Activated CD4-positive, alpha-beta T cell treated with anti-CD3 and anti-CD28 coated beads for 36 hours (primary cell): ENCODE measurements around the gene ACOT13. TPM values are rescaled to one million over a fixed set of nuclear protein-coding genes. Genes with fewer than 3 reads are reported as not detected.
"Not testable (repeated sequence)": the region's sequence is repeated elsewhere in the genome, so short reads cannot be mapped to it uniquely, and the experiment has no call there.

Experiments used
- ATAC-seq: fragments of 200-7000 bp; cut with Tn5 transposase; one replicate; pipeline ENCODE4 v1.10.0; 2021; ENCODE audit warnings: mild to moderate bottlenecking, moderate library complexity
- CTCF ChIA-PET: fragments of 350-600 bp; sonication (Branson Sonifier 250); formaldehyde crosslinking; loops from one replicate; lab custom pipeline; 2021; ENCODE audit warnings: antibody characterized with exemption; lab: Charles Lee
- POLR2A ChIA-PET: fragments of 350-600 bp; sonication (Branson Sonifier 250); formaldehyde crosslinking; loops from one replicate; lab custom pipeline; 2021; ENCODE audit warnings: antibody characterized with exemption, inconsistent platforms; lab: Charles Lee
- DNase-seq: peaks from one replicate; pipeline ENCODE4 v3.0.0-alpha.2; 2020
- H3K27ac Mint-ChIP-seq: one replicate; pipeline ENCODE4 v1.8.0; 2021; ENCODE audit warnings: mixed read lengths
- H3K27me3 Mint-ChIP-seq: one replicate; pipeline ENCODE4 v1.8.0; 2021; ENCODE audit warnings: mixed read lengths
- H3K36me3 Mint-ChIP-seq: one replicate; pipeline ENCODE4 v1.8.0; 2021; ENCODE audit warnings: low read depth, mixed read lengths
- H3K4me1 Mint-ChIP-seq: one replicate; pipeline ENCODE4 v1.8.0; 2021; ENCODE audit warnings: mixed read lengths
- H3K4me3 Mint-ChIP-seq: one replicate; pipeline ENCODE4 v1.8.0; 2021; ENCODE audit warnings: mild to moderate bottlenecking, moderate library complexity, mixed read lengths
- H3K9me3 Mint-ChIP-seq: one replicate; pipeline ENCODE4 v1.8.0; 2021; ENCODE audit warnings: low read depth, mixed read lengths
- intact Hi-C, 2 experiments: fragments of 100-400 bp; cut with DNase I in 1 of 2; cut with micrococcal nuclease in 1 of 2; formaldehyde crosslinking; loops; one replicate each; pipeline versions ENCODE4 v1.14.2 to v1.15.1; 2022 to 2024; cut with DNase I, micrococcal nuclease
- total RNA-seq, 2 experiments: library from RNA; stranded (reverse); gene quantifications; one replicate each; pipeline ENCODE4 v1.2.3, GENCODE V29; 2021

Gene ACOT13
- total RNA-seq, 2 experiments from 2014 or later: 37.3 to 47.9 TPM

DNA sequence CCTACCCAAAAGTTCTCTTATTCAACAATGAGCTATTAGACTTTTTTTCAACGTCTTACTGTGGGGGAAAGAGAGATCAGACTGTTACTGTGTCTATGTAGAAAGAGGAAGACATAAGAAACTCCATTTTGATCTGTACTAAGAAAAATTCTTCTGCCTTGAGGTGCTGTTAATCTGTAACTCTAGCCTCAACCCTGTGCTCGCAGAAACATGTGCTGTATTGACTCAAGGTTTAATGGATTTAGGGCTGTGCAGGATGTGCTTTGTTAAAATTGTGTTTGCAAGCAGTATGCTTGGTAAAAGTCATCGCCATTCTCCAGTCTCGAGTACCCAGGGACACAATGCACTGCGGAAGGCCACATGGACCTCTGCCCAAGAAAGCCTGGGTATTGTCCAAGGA, 5.1 kb upstream of the ACOT13 start:
- ATAC-seq, intact Hi-C loops, DNase-seq, H3K27ac Mint-ChIP-seq, H3K9me3 Mint-ChIP-seq, H3K4me3 Mint-ChIP-seq, H3K27me3 Mint-ChIP-seq: not testable (repeated sequence)
- Mint-ChIP-seq H3K36me3 (peaks cover 43% of the 10 kb centered on the region), H3K4me1 (peaks cover 42% of the 10 kb centered on the region)
- ChIA-PET POLR2A (interaction anchor here (0.8 kb wide), 1 partner anchor 126 kb away, joined by 14 read pairs; no protein-coding TSS in a partner anchor), CTCF (interaction anchor here (0.7 kb wide), 1 partner anchor 79 kb away, joined by 3 read pairs; no protein-coding TSS in a partner anchor)

DNA sequence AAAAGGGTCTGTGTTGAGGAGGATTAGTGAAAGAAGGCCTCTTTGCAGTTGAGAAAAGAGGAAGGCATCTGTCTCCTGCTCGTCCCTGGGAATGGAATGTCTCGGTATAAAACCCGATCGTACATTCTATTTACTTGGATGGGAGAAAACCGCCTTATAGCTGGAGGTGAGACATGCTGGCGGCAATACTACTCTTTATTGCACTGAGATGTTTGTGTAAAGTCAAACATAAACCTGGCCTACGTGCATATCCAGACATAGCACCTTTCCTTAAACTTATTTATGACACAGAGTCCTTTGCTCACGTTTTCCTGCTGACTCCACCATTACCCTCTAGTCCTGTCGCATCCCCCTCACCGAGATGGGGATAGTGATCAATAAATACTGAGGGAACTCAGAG, 4.6 kb upstream of the ACOT13 start:
- ATAC-seq: no peak
- POLR2A ChIA-PET: interaction anchor here (0.8 kb wide), 1 partner anchor 125 kb away, joined by 14 read pairs; no protein-coding TSS in a partner anchor
- intact Hi-C loops: no loop called here
- Mint-ChIP-seq H3K27ac (no peak overlapping the region), H3K4me3 (no peak overlapping the region), H3K4me1 (peaks cover 42% of the 10 kb centered on the region), H3K36me3 (peaks cover 46% of the 10 kb centered on the region), H3K9me3 (no peaks in the 10 kb centered on the region), H3K27me3 (no peaks in the 10 kb centered on the region)
- DNase-seq: no peak
- CTCF ChIA-PET: no interaction called here

DNA sequence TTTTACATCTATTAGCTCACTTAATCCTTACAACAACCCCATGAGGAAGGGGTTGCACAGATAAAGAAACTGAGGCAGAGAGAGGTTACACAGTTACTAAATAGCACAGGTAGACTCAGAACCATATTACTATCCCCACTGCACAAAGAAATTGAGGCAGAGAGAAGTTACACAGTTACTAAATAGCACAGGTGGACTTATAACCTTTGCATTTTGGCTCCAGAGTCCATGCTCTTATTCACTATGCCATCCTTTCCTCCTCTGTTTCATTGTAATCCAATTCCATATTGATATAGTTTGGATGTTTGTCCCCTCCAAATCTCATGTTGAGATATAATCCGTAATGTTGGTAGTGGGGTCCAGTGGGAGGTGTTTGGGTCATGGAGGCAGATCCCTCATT, 3.7 kb upstream of the ACOT13 start:
- Mint-ChIP-seq H3K27ac (no peak overlapping the region), H3K36me3 (peaks cover 45% of the 10 kb centered on the region), H3K9me3 (no peaks in the 10 kb centered on the region), H3K4me1 (peaks cover 45% of the 10 kb centered on the region), H3K4me3 (no peak overlapping the region), H3K27me3 (no peaks in the 10 kb centered on the region)
- ATAC-seq: no peak
- intact Hi-C loops: no loop called here
- no peak for DNase-seq
- ChIA-PET CTCF (no interaction called here), POLR2A (no interaction called here)

- H3K4me1 Mint-ChIP-seq: peaks cover 54% of the 10 kb centered on the region
- CTCF ChIA-PET: interaction anchor here (0.6 to 2.2 kb wide), 6 partner anchors 14 to 232 kb away, joined by 3 to 12 read pairs (median 4); partner anchors contain the start of gene KIAA0319
Measured at GRCh38 chr6:24664046-24664987, 2.6 kb upstream of the ACOT13 start.

DNA sequence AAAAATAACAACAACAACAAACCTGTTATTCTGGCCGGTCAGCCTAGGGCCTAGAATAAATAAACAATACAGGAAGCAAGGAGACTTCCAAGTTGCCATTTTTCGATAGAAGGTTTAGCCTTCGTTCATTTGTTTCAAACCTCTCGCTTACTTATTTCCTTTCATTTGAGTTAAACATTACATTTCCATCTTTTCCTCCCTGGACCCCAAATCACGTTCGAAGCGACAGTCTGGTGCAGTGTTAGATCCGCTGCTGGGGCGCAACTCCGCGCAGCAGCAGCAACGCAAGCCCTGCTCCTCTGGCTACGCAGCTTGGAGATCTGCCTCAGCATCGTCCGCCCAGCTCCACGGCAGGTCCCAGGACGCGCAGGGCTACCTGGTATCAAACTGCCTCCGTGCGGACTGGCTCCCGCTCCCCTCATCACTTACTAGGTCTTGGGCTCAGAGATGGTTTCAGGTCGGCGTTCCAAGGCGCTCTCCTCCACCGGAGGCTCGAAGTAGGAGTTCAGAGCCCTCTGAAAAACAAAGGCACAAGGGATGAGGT, 708 bp upstream of the ACOT13 start:
- DNase-seq (peak; percentile 65), ATAC-seq (peak; percentile 49)
- Mint-ChIP-seq H3K9me3 (peaks cover 8% of the 10 kb centered on the region), H3K27ac (peak overlapping the region; percentile 99), H3K4me1 (peaks cover 47% of the 10 kb centered on the region), H3K4me3 (peak overlapping the region; percentile 90), H3K27me3 (no peaks in the 10 kb centered on the region), H3K36me3 (peaks cover 57% of the 10 kb centered on the region)
- CTCF ChIA-PET: interaction anchor here (0.6 to 2.2 kb wide), 15 partner anchors 14 to 598 kb away, joined by 3 to 12 read pairs (median 4); partner anchors contain the start of genes C6orf62 and KIAA0319
- intact Hi-C loops: loop anchor here (1.0 to 5.0 kb wide), 6 partner anchors 20 to 263 kb away; partner anchors contain the start of genes KIAA0319 (in 2 of the 2) and MRS2 (in 1 of the 2)
- POLR2A ChIA-PET: interaction anchor here (1.0 to 1.6 kb wide), 2 partner anchors 20 to 53 kb away, joined by 4 to 5 read pairs; partner anchors contain the start of genes C6orf62 and KIAA0319

More at GRCh38 chr6:24664046-24664987, 2.6 kb upstream of the ACOT13 start:
- Mint-ChIP-seq H3K27ac (peak overlapping the region; percentile 21), H3K9me3 (no peaks in the 10 kb centered on the region), H3K4me3 (peak overlapping the region; percentile 90), H3K27me3 (no peaks in the 10 kb centered on the region), H3K36me3 (peaks cover 46% of the 10 kb centered on the region)
- DNase-seq: no peak
- POLR2A ChIA-PET: interaction anchor here (1.6 kb wide), 1 partner anchor 55 kb away, joined by 5 read pairs; the partner anchor contains the start of gene C6orf62
- no peak for ATAC-seq
- intact Hi-C loops: no loop called here

DNA sequence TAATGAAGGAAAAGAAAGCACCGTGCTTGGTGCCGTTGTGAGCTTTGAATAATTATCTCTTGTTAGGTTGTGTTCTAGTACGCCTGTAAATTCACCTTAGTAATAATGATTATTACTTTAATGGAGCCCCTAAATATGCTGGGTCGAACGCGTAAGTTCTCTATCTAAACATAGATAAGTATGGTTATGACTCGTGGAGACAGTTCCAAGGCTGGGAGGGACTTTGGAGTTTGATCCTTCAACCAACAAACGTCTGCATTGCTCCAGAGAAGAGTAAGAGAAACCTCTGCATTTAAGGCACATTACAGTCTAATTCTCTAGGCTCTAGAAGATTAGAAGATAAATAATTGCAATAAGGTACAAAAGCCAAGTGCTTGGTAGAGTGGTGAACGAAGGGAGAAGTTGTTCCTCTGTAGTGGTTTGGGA, 514 bp downstream of the ACOT13 start:
- no peak for DNase-seq
- Mint-ChIP-seq H3K36me3 (peaks cover 58% of the 10 kb centered on the region), H3K4me1 (peaks cover 41% of the 10 kb centered on the region), H3K4me3 (peak overlapping the region; percentile 90), H3K9me3 (peaks cover 8% of the 10 kb centered on the region), H3K27me3 (no peaks in the 10 kb centered on the region), H3K27ac (peak overlapping the region; percentile 99)
- intact Hi-C loops: loop anchor here (2.0 to 5.0 kb wide), 2 partner anchors 35 to 265 kb away; partner anchors contain the start of gene MRS2 (in 1 of the 2)
- no peak for ATAC-seq
- ChIA-PET POLR2A (interaction anchor here (0.6 to 0.9 kb wide), 2 partner anchors 54 to 267 kb away, joined by 3 read pairs; no protein-coding TSS in a partner anchor), CTCF (interaction anchor here (0.5 to 2.1 kb wide), 15 partner anchors 18 to 183 kb away, joined by 3 to 9 read pairs (median 4); partner anchors contain the start of gene KIAA0319)

DNA sequence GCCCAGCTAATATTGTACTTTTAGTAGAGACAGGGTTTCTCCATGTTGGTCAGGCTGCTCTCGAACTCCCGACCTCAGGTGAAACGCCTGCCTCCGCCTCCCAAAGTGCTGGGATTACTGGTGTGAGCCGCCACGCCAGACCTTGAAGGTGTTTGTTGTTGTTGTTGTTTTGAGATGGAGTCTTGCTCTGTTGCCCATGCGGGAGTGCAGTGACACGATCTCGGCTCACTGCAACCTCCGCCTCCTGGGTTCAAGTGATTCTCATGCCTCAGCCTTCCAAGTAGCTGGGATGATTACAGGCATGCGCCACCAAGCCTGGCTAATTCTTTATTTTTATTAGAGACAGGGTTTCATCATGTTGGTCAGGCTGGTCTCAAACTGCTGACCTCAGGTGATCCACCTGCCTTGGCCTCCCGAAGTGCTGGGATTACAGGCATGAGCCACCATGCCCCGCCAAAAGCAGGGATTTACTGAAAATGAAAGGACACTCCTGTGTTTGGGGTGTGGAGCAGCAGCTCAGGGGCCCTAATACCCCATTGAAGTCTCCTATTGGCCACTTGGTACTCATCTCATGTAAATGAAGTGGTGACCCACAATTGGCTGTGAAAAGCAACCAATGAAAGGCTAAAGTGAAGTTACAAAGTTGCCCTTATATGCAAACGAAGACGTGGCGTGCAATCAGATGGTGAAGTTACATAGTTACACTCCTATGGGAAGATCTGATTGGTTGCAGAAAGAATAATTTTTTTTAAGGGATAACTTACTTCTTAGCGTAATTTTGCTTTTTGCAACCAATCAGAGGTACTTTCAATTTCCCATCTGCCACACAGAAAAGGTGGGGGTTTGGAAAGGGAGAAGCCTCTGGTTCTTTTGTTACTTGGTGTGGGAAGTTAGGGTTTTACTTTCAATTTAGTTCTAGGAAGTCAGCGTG, 1.5 kb downstream of the ACOT13 start:
- CTCF ChIA-PET: interaction anchor here (0.6 to 2.1 kb wide), 2 partner anchors 75 to 375 kb away, joined by 3 to 6 read pairs; no protein-coding TSS in a partner anchor
- H3K27ac Mint-ChIP-seq, ATAC-seq, DNase-seq, POLR2A ChIA-PET, H3K27me3 Mint-ChIP-seq: not testable (repeated sequence)
- H3K4me3 Mint-ChIP-seq: peak overlapping the region; percentile 90
- peaks cover 12% of the 10 kb centered on the region for H3K9me3 Mint-ChIP-seq
- H3K4me1 Mint-ChIP-seq: peaks cover 40% of the 10 kb centered on the region
- intact Hi-C loops: loop anchor here in 1 of 2 experiments (5.0 kb wide), 1 partner anchor 34 kb away; no protein-coding TSS in a partner anchor
- peaks cover 54% of the 10 kb centered on the region for H3K36me3 Mint-ChIP-seq

DNA sequence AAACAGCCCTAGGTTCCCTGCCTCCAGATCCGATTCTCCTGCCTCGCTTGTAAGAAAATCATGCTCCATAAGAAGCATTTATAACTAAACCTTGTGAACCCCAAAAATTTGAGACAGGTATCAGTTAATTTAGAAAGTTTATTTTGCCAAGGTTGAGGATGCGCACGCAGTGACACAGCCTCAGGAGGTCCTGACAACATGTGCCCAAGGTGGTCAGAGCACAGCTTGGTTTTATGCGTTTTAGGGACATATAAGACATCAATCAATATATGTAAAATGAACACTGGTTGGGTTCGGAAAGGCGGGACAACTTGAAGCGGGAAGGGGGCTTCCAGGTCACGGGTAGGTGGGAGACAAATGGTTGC, 2.1 kb downstream of the ACOT13 start:
- Mint-ChIP-seq H3K36me3 (peaks cover 50% of the 10 kb centered on the region), H3K4me1 (peaks cover 34% of the 10 kb centered on the region), H3K4me3 (peak overlapping the region; percentile 90), H3K27ac (no peak overlapping the region), H3K27me3 (no peaks in the 10 kb centered on the region), H3K9me3 (peaks cover 15% of the 10 kb centered on the region)
- no peak for ATAC-seq
- POLR2A ChIA-PET: interaction anchor here (1.2 kb wide), 1 partner anchor 49 kb away, joined by 5 read pairs; no protein-coding TSS in a partner anchor
- intact Hi-C loops: loop anchor here in 1 of 2 experiments (5.0 kb wide), 1 partner anchor 33 kb away; no protein-coding TSS in a partner anchor
- CTCF ChIA-PET: interaction anchor here (0.7 to 1.2 kb wide), 2 partner anchors 87 to 259 kb away, joined by 3 read pairs; no protein-coding TSS in a partner anchor
- no peak for DNase-seq

- intact Hi-C loops, DNase-seq, POLR2A ChIA-PET, H3K4me3 Mint-ChIP-seq, ATAC-seq, H3K27ac Mint-ChIP-seq, H3K27me3 Mint-ChIP-seq: not testable (repeated sequence)
- CTCF ChIA-PET: interaction anchor here (0.7 to 1.2 kb wide), 2 partner anchors 24 to 129 kb away, joined by 3 read pairs; partner anchors contain the start of gene KIAA0319
- Mint-ChIP-seq H3K9me3 (peaks cover 15% of the 10 kb centered on the region), H3K36me3 (peaks cover 45% of the 10 kb centered on the region), H3K4me1 (peaks cover 19% of the 10 kb centered on the region)
Measured at GRCh38 chr6:24670492-24670891, 3.6 kb downstream of the ACOT13 start.

DNA sequence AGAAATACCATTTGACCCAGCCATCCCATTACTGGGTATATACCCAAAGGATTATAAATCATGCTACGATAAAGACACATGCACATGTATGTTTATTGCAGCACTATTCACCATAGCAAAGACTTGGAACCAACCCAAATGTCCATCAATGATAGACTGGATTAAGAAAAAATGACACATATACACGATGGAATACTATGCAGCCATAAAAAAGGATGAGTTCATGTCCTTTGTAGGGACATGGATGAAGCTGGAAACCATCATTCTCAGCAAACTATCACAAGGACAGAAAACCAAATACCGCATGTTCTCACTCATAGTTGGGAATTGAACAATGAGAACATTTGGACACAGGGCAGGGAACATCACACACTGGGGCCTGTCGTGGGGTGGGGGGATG, 4.2 kb downstream of the ACOT13 start:
- H3K4me3 Mint-ChIP-seq, H3K27ac Mint-ChIP-seq, ATAC-seq, H3K27me3 Mint-ChIP-seq, POLR2A ChIA-PET, DNase-seq, intact Hi-C loops: not testable (repeated sequence)
- H3K36me3 Mint-ChIP-seq: peaks cover 48% of the 10 kb centered on the region
- peaks cover 15% of the 10 kb centered on the region for H3K9me3 Mint-ChIP-seq
- CTCF ChIA-PET: interaction anchor here (0.7 to 1.2 kb wide), 2 partner anchors 25 to 130 kb away, joined by 3 read pairs; partner anchors contain the start of gene KIAA0319
- peaks cover 16% of the 10 kb centered on the region for H3K4me1 Mint-ChIP-seq
